Tongue (tissue), 2 donors: ENCODE data around the gene CARNS1. TPM values are rescaled to one million over a fixed set of nuclear protein-coding genes. Genes with fewer than 3 reads are reported as not detected.
"Not testable (repeated sequence)": the region's sequence is repeated elsewhere in the genome, so short reads cannot be mapped to it uniquely, and the experiment has no call there.

Experiments
- DNase-seq: peaks from one replicate; pipeline ENCODE4 v3.0.0-alpha.2; 2015
- total RNA-seq: library from RNA; depleted of rRNA; stranded (reverse); fragments of >200 nt; gene quantifications from one replicate; pipeline ENCODE4 v1.2.3, GENCODE V29; 2014

The CARNS1 gene
- total RNA-seq, 1 donor from 2014 or later = 39.0 TPM

GRCh38 chr11:67397536-67397935, 17.9 kb upstream of the CARNS1 start:
- no peak for DNase-seq

DNA sequence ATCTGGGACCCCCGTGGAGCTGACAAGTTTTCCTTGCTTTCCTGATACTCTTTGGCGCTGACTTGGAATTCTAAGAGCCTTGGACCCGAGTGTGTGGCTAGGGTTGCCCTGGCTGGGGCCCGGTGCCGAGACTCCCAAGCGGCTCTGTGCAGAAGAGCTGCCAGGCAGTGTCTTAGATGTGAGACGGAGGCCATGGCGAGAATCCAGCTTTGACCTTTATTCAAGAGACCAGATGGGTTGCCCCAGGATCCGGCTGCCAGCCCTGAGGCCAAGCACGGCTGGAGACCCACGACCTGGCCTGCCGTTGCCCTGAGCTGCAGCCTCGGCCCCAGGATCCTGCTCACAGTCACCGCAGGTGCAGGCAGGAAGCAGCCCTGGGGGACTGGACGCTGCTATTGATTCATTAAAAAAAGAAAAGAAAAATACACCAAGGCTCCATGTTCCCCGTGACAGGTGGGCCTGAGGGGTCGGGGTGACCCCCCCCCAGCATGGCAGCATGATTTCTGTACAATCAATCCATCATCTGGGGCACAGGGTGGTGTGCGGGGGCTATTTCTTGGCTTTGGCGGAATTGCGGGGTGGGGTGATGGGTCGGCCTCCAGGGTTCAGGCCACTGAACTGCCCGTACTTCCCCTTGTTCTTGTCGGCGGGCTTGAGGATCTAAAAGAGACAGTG, 17.4 kb upstream of the CARNS1 start:
- no peak for DNase-seq

DNA sequence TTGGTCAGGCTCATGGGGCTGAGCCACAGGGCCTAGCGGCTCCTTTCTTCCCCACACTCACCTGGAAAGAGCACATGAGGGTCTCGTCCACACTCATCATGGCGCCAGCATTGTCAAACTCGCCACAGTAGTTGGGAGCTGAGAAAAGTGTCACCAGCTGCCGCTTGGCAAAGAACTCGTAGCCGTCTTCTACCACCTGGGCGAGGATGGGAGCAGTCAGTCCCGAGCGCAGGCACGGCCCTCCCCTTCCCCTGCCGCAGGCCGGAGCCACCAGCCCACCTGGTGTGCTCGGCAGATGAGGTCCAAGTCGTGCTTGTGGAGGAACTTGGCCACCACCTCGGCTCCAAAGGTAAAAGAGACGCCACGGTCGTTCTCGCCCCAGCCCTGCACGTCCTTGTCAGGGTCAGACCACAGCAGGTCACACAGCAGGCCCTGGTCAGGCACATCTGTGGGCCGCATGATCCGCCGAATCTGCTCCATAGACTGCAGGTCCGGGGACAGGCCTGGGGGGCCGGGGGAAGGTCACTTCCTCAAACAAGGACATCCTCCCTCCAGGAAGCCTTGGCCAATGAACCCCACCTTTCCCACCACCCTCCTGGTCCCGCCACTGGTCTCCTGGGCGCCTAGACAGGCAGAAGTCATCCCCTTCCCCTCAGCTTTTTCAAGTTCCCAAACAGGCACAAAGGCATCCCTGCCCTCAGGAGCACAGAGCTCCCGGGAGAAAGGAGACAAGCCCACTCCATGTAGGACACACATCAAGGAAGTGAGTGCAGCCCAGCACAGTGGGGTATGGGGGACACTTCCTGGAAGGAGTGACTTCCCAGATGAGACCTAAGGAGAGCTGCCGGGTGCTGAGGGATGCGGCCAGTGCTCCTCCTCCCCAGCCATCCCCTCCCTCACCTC, 16.6 kb upstream of the CARNS1 start:
- DNase-seq = no peak

DNA sequence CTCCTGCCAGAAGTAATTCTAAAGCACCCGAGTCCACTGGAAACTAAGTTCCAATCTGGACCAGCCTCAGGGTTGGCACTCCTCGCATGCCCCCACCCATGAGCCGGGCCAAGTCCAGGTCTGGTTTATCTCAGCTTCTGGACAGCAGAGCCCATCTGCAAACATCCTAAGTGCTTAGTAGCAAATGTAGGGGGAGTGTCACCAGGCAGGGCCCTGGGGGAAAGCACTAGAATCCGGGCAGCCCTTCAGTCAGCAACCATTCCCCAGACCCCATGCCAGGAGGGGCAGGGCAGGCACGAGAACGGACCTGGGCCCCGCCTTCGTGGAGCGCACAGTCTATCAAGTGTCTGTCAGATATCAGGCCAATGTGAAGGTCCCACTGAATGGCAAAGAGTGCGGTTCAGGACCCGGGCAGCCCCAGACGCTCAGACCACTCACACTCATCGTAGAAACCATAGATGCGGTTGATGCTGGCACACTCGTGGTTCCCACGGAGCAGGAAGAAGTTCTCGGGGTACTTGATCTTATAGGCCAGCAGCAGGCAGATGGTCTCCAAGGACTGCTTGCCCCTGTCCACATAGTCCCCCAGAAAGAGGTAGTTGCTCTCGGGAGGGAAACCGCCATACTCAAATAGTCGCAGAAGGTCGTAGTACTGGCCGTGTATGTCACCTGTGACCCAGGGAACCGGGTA, 15.1 kb upstream of the CARNS1 start:
- DNase-seq = no peak

GRCh38 chr11:67400942-67401494, 14.5 kb upstream of the CARNS1 start:
- no peak for DNase-seq

DNA sequence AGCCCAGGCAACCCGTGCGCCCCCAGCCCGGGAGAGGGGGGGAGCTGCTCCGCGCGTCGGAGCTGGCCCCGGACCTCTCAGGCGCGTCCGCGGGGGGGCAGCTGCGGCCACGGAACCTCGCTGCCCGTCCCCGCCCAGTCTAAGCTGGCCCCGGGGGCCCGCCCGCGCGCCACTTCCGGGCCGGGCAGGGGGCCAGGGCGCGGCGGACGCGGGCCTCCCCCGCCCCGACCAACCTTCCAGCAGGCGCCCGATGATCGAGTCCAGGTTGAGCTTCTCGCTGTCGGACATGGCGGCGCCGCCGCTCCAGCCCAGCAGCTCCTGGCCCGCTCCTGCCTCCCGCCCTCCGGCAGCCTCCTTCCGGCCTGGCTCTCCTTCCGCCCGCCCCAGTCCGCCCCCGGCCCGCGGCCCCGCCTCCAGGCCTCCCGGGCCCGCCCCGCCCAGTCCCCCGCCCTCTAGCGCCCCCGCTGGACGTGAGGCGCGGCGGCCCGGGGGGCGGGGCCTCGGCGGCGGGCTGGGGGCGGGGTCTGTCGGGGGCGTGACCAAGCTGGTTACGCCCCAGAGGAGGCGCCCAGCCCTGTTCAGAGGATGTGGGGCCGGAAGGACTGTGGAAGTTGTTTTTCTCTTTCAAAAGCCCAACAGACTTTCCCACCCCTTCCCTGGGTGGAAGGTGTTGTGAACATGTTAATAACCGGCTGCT, 13.8 kb upstream of the CARNS1 start, which contains the start of gene PPP1CA:
PPP1CA (minus strand) TSS at position 364 of the 697 bp plus-strand sequence; CDS start at position 288, 76 bp downstream.
- DNase-seq = peak; percentile 96

GRCh38 chr11:67402192-67402839, 13.2 kb upstream of the CARNS1 start:
- not testable (repeated sequence) for DNase-seq

- DNase-seq = not testable (repeated sequence)
Observed at GRCh38 chr11:67403085-67403484, 12.4 kb upstream of the CARNS1 start.

DNA sequence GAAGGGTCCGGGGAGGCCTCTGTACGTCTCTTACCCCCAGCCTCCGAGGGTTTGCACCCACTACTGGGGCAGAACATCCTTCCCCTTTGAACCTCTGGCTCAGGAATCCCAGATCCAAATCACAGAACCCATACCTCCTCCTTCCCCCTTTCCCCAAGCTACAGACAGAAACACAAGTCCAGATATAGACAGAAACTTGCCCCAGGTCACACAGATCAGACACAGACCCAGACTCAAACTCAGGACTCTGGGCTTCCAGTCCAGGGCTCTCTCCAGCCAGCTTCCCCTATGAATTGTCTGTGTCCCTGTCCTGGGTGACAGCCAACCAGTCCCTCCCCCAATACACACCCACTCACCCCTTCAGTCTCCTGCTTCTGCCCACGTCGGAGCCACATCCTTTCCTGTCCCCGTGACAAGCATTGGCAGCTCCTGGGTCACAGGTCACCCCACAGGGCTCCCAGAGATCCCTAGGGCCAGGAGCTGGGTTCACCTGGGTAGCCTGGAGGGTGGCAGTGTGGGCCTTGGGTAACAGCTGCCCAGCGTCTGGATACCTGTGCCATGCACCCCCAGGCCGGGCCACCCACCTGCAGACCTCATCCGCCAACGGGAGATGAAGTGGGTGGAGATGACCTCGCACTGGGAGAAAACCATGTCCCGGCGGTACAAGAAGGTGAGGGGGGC, 10.8 kb upstream of the CARNS1 start:
- DNase-seq = no peak

GRCh38 chr11:67405196-67405567, 10.3 kb upstream of the CARNS1 start:
- no peak for DNase-seq

- no peak for DNase-seq
Observed at GRCh38 chr11:67405688-67406339, 9.7 kb upstream of the CARNS1 start.

DNA sequence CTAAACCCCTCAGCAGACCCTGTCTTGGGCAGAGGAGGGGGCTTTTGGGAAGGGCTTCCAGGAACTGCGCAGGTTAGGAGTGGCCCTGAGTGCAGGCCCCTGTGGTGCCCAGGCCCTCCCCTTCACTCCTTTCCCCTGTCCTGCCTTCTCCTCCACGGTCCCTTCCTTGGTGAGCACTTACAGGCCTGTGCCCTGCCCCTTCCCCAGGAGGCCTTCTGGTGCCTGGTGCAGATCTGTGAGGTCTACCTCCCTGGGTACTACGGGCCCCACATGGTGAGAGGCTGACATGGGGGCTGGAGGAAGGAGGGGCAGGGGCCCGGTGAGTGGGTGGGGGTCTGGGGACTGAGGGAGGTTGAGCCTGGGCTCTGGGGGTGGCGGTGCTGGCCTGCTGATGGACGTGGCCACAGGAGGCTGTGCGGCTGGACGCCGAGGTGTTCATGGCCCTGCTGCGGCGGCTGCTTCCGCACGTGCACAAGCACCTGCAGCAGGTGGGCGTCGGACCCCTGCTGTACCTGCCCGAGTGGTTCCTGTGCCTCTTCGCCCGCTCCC, 9.0 kb upstream of the CARNS1 start:
- DNase-seq = no peak

GRCh38 chr11:67406969-67407687, 8.3 kb upstream of the CARNS1 start:
- DNase-seq = no peak

- no peak for DNase-seq
Observed at GRCh38 chr11:67407688-67408163, 7.8 kb upstream of the CARNS1 start.

DNA sequence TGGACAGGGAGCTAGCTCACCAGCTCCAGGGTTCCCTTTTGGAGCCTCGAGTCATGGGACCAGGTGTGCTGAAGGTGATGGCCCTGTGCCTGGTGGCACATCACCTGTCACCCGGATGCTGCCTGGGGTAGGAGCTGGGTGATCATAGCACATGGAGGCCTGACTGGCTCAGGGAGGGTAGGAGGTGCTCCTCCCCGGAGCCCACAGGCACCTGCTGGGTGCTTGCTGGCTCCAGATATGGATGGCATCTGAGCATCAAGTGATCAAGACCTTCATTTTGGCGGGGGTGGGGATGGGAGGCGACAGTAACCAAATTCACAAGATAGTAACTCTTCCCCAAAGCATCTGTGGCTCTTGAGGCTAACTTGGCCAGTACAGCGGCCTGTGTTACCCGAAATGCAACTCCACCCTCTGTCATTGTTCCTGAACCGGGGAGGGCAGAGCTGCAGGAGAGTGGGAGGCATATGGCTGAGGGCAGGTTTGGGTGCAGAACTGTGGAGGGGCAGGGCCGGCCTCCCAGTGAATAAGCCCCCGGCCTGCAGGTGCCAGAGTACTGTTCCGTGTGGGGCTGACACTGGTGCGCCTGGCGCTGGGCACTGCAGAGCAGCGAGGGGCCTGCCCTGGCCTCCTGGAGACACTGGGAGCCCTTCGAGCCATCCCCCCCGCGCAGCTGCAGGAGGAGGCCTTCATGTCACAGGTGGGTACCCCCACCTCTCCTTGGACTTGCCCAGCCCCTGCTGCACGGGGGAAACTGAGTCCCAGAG, 6.9 kb upstream of the CARNS1 start:
- no peak for DNase-seq

DNA sequence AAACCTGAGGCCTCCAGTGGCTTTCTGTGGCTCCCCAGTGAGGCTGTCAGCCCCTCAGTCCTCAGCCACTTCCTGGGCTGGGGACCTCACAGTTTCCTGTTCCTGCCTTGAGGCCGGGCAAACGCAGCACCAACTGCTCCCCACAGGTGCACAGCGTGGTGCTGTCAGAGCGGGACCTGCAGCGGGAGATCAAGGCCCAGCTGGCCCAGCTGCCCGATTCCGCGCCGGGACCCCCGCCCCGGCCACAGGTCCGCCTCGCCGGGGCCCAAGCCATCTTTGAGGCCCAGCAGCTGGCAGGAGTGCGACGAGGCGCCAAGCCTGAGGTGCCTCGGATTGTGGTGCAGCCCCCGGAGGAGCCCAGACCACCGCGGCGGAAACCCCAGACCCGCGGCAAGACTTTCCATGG, 6.2 kb upstream of the CARNS1 start:
- no peak for DNase-seq

DNA sequence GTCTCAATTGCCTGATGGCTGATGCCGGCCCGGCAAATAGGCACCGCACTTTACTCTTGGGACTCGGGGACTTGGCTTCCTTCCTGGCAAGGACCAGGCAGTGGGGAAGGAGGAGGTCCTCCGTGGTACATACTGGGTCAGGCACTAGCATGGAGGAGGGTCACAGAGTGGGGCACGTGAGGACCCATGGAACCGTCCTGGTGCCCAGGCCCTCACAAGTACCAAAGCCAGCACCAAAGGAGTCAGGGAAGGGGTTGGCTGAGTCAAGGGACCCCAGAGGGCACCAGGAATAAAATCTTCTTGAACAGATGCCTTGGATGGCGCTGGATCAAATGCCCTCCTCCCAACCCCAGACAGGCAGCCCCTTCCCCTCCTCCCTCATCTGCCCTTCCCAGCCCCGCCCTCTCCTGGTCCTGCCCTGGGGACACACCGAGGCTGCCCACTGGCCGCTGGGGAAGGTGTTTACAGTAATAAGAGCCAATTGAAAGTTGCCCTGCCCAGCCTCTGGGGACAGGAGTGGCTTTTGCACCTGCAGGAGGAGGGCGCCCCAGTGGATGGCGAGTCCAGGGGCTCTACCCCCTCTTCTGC, 5.6 kb upstream of the CARNS1 start:
- no peak for DNase-seq

- DNase-seq = no peak
Observed at GRCh38 chr11:67410369-67410831, 5.1 kb upstream of the CARNS1 start.
